Neural crest cell (in vitro differentiated cells): ENCODE measurements around the gene WDR37. TPM values are rescaled to one million over a fixed set of nuclear protein-coding genes. Genes with fewer than 3 reads are reported as not detected.
"Not testable (repeated sequence)": the region's sequence is repeated elsewhere in the genome, so short reads cannot be mapped to it uniquely, and the experiment has no call there.

Experiments used
- DNase-seq: peaks from one replicate; pipeline ENCODE4 v3.0.0; 2021; ENCODE audit warnings: low read depth, mixed read lengths, low spot score
- H3K27ac Mint-ChIP-seq: one replicate; pipeline ENCODE4 v1.8.0; 2021; ENCODE audit warnings: mild to moderate bottlenecking, mixed read lengths; ENCODE audit not compliant: unreplicated experiment
- H3K27me3 Mint-ChIP-seq: 2 replicates; pipeline ENCODE4 v1.8.0; 2021; ENCODE audit warnings: low read depth, mild to moderate bottlenecking, mixed read lengths
- H3K36me3 Mint-ChIP-seq: 2 replicates; pipeline ENCODE4 v1.8.0; 2021; ENCODE audit warnings: low read depth, mild to moderate bottlenecking, mixed read lengths
- H3K4me1 Mint-ChIP-seq: 2 replicates; pipeline ENCODE4 v1.8.0; 2021; ENCODE audit warnings: mixed read lengths
- H3K4me3 Mint-ChIP-seq: one replicate; pipeline ENCODE4 v1.8.0; 2021; ENCODE audit warnings: mild to moderate bottlenecking, mixed read lengths
- H3K9me3 Mint-ChIP-seq: 2 replicates; pipeline ENCODE4 v1.8.0; 2021; ENCODE audit warnings: mixed read lengths
- total RNA-seq: library from RNA; stranded (reverse); gene quantifications from 2 replicates; pipeline ENCODE4 v1.2.1, GENCODE V29; 2021
- TF ChIP-seq, protein P1 (sequence below): fragments of 200-600 bp; sonication (generic); conservative IDR thresholded peaks from 2 replicates; pipeline ENCODE4 v1.5.0; 2021; ENCODE audit warnings: antibody characterized with exemption, mild to moderate bottlenecking

Gene WDR37
- total RNA-seq, 1 donor from 2014 or later = 19.5 TPM

GRCh38 chr10:1160561-1161314, 104.6 kb downstream of the WDR37 start:
- Mint-ChIP-seq H3K4me3 (no peak overlapping the region), H3K27me3 (no peaks in the 10 kb centered on the region), H3K27ac (no peak overlapping the region), H3K9me3 (no peaks in the 10 kb centered on the region), H3K36me3 (no peaks in the 10 kb centered on the region), H3K4me1 (no peaks in the 10 kb centered on the region)
- no peak for DNase-seq
- TF ChIP-seq, protein P1, sequence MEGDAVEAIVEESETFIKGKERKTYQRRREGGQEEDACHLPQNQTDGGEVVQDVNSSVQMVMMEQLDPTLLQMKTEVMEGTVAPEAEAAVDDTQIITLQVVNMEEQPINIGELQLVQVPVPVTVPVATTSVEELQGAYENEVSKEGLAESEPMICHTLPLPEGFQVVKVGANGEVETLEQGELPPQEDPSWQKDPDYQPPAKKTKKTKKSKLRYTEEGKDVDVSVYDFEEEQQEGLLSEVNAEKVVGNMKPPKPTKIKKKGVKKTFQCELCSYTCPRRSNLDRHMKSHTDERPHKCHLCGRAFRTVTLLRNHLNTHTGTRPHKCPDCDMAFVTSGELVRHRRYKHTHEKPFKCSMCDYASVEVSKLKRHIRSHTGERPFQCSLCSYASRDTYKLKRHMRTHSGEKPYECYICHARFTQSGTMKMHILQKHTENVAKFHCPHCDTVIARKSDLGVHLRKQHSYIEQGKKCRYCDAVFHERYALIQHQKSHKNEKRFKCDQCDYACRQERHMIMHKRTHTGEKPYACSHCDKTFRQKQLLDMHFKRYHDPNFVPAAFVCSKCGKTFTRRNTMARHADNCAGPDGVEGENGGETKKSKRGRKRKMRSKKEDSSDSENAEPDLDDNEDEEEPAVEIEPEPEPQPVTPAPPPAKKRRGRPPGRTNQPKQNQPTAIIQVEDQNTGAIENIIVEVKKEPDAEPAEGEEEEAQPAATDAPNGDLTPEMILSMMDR = no peak

GRCh38 chr10:1161315-1161673, 105.1 kb downstream of the WDR37 start:
- not testable (repeated sequence) for H3K36me3 Mint-ChIP-seq

DNA sequence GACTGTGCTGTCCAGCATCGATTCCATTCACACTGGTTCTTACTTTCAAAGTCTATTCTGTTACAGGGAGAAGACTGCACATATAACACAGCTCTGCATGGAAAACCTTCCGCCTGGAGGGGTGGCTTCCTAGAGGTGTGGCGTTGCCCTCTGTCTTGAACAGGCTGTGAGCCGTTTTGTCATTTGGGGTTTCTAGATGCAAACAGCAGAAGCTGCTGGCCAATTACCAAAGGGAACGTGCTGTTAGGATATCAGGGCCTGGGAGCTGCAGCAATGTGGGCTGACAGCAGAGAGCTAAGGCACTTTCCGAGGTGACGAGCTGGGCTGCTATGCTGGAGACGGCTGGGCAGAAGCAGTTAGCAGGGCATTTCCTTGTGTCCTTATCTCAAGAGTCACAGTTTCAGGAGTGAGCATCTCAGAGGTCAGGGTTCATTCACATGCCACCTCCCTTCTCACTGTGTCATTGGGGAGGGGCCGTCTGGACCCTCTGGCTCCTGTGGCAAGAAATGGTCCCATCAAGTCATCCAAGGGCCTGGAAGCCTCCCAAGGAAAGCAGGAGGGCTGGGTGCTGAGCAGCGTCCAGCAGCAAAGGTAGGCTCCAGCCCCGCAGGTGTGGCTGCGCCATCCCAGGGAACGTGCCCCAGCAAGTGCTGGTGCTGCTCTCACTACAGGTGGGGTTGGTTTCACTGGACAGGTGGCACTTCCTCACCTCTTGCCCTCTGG, 106.5 kb downstream of the WDR37 start:
- no peak overlapping the region for H3K4me3 Mint-ChIP-seq
- no peaks in the 10 kb centered on the region for H3K27me3 Mint-ChIP-seq
- no peaks in the 10 kb centered on the region for H3K4me1 Mint-ChIP-seq
- no peak overlapping the region for H3K27ac Mint-ChIP-seq
- TF ChIP-seq, protein P1 = no peak
- DNase-seq = no peak
- H3K36me3 Mint-ChIP-seq = no peaks in the 10 kb centered on the region
- no peaks in the 10 kb centered on the region for H3K9me3 Mint-ChIP-seq

More at GRCh38 chr10:1161315-1161673, 105.1 kb downstream of the WDR37 start:
- not testable (repeated sequence) for H3K4me3 Mint-ChIP-seq, H3K4me1 Mint-ChIP-seq, H3K27me3 Mint-ChIP-seq, H3K9me3 Mint-ChIP-seq, DNase-seq, H3K27ac Mint-ChIP-seq

GRCh38 chr10:1163204-1163660, 107.0 kb downstream of the WDR37 start:
- Mint-ChIP-seq H3K27me3 (no peaks in the 10 kb centered on the region), H3K36me3 (no peaks in the 10 kb centered on the region), H3K4me3 (no peak overlapping the region), H3K4me1 (no peaks in the 10 kb centered on the region), H3K27ac (no peak overlapping the region), H3K9me3 (no peaks in the 10 kb centered on the region)
- TF ChIP-seq, protein P1 = no peak
- no peak for DNase-seq

- H3K4me1 Mint-ChIP-seq = no peaks in the 10 kb centered on the region
- TF ChIP-seq, protein P1 = no peak
- no peak overlapping the region for H3K27ac Mint-ChIP-seq
- no peak for DNase-seq
- no peak overlapping the region for H3K4me3 Mint-ChIP-seq
- H3K27me3 Mint-ChIP-seq = no peaks in the 10 kb centered on the region
- H3K9me3 Mint-ChIP-seq = no peaks in the 10 kb centered on the region
- no peaks in the 10 kb centered on the region for H3K36me3 Mint-ChIP-seq
These were observed 107.6 kb downstream of the WDR37 start for GRCh38 chr10:1163831-1164230.
